ENCODE data around the gene SLC35B2. TPM values are rescaled to one million over a fixed set of nuclear protein-coding genes. Genes with fewer than 3 reads are reported as not detected.

Gene SLC35B2
- total RNA-seq, 1 donor from 2014 or later: 23.8 TPM

- Histone ChIP-seq H3K27ac (no peak overlapping the region), H3K4me3 (no peak overlapping the region), H3K4me1 (peaks cover 4% of the 10 kb centered on the region), H3K9me3 (no peaks in the 10 kb centered on the region), H3K27me3 (ENCODE audit: low read depth) (peaks cover 49% of the 10 kb centered on the region), H3K36me3 (no peaks in the 10 kb centered on the region)
- DNase-seq (no peak), ATAC-seq (no peak)
- TF ChIP-seq, protein P1, sequence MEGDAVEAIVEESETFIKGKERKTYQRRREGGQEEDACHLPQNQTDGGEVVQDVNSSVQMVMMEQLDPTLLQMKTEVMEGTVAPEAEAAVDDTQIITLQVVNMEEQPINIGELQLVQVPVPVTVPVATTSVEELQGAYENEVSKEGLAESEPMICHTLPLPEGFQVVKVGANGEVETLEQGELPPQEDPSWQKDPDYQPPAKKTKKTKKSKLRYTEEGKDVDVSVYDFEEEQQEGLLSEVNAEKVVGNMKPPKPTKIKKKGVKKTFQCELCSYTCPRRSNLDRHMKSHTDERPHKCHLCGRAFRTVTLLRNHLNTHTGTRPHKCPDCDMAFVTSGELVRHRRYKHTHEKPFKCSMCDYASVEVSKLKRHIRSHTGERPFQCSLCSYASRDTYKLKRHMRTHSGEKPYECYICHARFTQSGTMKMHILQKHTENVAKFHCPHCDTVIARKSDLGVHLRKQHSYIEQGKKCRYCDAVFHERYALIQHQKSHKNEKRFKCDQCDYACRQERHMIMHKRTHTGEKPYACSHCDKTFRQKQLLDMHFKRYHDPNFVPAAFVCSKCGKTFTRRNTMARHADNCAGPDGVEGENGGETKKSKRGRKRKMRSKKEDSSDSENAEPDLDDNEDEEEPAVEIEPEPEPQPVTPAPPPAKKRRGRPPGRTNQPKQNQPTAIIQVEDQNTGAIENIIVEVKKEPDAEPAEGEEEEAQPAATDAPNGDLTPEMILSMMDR (IDR thresholded peaks at IDR 0.05): no peak
- intact Hi-C loops (cut with DNase I): no loop called here
These were observed 20.4 kb upstream of the SLC35B2 start for GRCh38 chr6:44277763-44278162.

DNA sequence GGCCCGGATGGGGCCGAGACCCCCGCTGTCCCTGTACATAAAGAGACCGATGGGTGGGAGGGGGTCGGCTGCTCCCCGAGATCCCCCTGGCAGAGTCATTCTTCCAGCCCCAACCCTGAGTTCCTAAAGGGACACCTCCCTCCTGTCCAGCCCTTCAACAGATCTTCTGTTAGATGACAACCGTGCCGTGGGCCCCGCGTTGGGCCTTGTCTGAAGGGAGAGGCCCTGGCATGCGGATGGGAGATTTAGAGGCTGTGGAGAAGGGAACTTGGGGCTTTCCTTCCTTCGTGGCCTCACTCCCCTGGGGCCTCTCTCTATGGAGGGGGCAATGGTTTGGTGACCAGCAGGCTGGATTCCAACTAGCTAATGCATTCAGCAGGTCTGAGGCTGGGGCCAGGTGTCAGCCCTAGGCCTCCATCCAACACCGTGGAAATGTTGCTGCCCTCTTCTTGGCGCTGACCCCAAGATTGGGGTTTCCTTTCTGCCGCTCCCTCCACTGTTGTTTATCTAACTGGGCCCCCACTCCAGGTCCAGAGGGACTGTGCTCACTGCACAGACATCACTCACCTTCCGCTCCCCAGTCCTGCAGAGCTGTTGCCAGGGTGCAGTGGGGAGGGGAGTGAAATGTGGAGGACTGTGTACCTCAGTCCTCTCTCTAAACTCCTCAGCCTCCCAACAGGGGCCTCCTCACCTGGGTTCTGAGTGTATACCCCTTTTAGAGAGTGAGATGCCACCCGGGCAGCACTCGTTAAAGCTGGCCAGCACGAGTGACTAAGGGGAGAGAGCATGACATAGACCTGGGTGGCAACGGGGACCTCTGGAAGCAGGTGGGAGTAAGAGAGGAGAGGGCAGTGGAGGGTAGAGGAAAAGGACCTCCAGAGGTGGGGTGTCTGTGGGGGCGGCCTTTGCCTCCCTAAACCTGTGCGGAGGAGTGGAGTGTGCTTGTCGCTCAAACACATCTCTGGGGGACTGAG is 19.6 kb upstream of the SLC35B2 start:
- Histone ChIP-seq H3K4me3 (no peak overlapping the region), H3K27ac (no peak overlapping the region), H3K27me3 (ENCODE audit: low read depth) (peaks cover 57% of the 10 kb centered on the region), H3K36me3 (no peaks in the 10 kb centered on the region), H3K4me1 (peaks cover 4% of the 10 kb centered on the region), H3K9me3 (no peaks in the 10 kb centered on the region)
- ATAC-seq (no peak), DNase-seq (no peak)
- TF ChIP-seq, protein P1 (IDR thresholded peaks at IDR 0.05): no peak
- intact Hi-C loops (cut with DNase I): no loop called here

- H3K4me1 ChIP-seq: peaks cover 4% of the 10 kb centered on the region
- H3K27me3 ChIP-seq (ENCODE audit: low read depth): peaks cover 65% of the 10 kb centered on the region
These were observed 18.7 kb upstream of the SLC35B2 start for GRCh38 chr6:44275749-44276648.

DNA sequence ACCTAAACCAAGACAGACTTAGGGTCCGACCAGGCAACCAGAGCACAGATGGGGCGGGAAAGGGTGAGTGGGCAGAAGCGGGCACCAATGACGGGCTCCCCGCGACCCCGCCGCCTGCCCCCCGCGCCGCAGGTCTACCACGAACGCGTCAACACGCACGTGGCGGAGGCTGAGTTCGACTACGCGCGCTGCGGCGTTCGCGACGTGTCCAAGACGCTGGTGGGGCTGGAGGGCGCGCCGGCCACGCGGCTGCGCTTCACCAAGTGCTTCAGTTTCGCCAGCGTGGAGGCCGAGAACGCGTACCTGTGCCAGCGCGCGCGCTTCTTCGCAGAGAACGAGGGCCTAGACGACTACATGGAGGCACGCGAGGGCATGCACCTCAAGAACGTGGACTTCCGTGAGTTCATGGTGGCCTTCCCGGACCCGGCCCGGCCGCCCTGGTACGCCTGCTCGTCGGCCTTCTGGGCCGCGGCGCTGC is 18.0 kb upstream of the SLC35B2 start:
- Histone ChIP-seq H3K4me1 (peaks cover 4% of the 10 kb centered on the region), H3K4me3 (peak overlapping the region; percentile 39), H3K27ac (no peak overlapping the region), H3K36me3 (no peaks in the 10 kb centered on the region), H3K9me3 (no peaks in the 10 kb centered on the region), H3K27me3 (ENCODE audit: low read depth) (peaks cover 67% of the 10 kb centered on the region)
- ATAC-seq (no peak), DNase-seq (no peak)
- TF ChIP-seq, protein P1 (IDR thresholded peaks at IDR 0.05): no peak
- intact Hi-C loops (cut with DNase I): no loop called here

More at GRCh38 chr6:44275749-44276648, 18.7 kb upstream of the SLC35B2 start:
- peak; percentile 35 to 68 for ATAC-seq
- H3K36me3 ChIP-seq: no peaks in the 10 kb centered on the region
- intact Hi-C loops (cut with DNase I): no loop called here
- DNase-seq: no peak
- H3K4me3 ChIP-seq: peak overlapping the region; percentile 39
- no peak overlapping the region for H3K27ac ChIP-seq
- TF ChIP-seq, protein P1 (IDR thresholded peaks at IDR 0.05): no peak
- H3K9me3 ChIP-seq: no peaks in the 10 kb centered on the region

- no peak overlapping the region for H3K4me3 ChIP-seq
- peaks cover 77% of the 10 kb centered on the region for H3K27me3 ChIP-seq (ENCODE audit: low read depth)
- intact Hi-C loops (cut with DNase I): no loop called here
- no peak overlapping the region for H3K27ac ChIP-seq
- H3K36me3 ChIP-seq: no peaks in the 10 kb centered on the region
- TF ChIP-seq, protein P1 (IDR thresholded peaks at IDR 0.05): no peak
- ATAC-seq: no peak
- peaks cover 4% of the 10 kb centered on the region for H3K4me1 ChIP-seq
- H3K9me3 ChIP-seq: no peaks in the 10 kb centered on the region
- DNase-seq: no peak
These were observed 16.3 kb upstream of the SLC35B2 start for GRCh38 chr6:44273617-44274016.
